Smooth muscle cell of the brain vasculature (primary cell): Measurements from ENCODE around the gene TXNL4A.
"Not testable (repeated sequence)": the region's sequence is repeated elsewhere in the genome, so short reads cannot be mapped to it uniquely, and the experiment has no call there.

Source experiments
- DNase-seq: peaks from one replicate; pipeline ENCODE4 v3.0.0-alpha.2; 2012; ENCODE audit warnings: low read depth, low spot score

TXNL4A gene

DNA sequence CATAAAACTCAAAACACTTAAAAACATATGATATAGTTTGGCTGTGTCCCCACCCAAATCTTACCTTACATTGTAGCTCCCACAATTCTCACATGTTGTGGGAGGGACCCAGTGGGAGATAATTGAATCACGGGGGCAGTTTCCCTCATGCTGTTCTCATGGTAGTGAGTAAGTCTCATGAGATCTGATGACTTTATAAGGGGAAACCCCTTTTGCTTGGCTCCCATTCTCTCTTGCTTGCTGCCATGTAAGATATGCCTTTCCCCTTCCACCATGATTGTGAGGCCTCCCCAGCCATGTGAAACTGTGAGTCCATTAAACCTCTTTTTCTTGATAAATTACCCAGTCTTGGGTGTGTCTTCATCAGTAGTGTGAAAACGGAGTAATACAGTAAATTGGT, 11.3 kb upstream of the TXNL4A start:
- DNase-seq: not testable (repeated sequence)

DNA sequence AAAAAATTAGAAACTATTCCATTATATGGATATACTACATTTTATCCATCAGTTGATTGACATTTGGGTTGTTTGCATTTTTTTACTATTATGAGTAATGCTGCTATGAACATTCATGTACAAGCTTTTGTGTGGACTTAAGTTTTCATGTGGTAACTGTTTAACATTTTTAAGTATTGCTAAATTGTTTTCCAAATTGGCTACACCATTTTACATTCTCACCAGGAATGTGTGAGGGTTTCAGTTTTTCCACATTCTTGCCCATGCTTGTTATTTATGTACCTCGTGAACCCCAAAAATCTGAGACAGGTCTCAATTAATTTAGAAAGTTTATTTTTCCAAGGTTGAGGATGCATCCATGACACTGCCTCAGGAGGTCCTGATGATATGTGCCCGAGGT, 3.1 kb upstream of the TXNL4A start:
- DNase-seq: no peak

DNA sequence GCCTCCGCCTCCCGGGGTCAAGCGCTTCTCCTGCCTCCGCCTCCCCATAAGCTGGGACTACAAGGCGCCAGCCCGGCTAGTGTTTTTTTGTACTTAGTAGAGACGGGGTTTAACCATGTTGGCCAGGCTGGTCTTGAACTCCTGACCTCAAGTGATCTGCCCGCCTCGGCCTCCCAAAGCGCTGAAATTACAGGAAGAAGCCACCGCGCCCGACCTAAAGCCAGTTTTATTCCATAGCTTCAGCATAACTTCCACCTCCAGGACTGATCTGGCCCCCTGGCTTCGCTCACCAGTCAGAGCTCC, 783 bp upstream of the TXNL4A start:
- DNase-seq: no peak

DNA sequence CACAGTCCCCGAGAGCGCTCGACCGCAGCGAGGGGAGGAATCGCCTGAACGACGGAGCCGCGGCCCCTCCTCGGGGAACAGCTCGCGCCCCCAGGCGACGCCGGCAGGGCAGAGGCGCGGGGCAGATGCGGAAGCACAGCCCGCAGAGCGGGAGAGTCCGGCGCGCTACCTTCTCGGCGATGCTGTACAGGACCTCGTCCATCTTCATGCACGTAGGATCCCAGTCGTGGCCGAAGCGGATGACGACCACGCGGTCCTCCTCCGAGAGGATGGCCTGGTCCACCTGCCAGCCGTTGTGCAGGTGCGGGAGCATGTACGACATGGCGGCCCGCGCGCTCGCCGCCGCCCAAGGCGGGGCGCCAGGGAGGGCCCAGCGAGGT, 302 bp downstream of the TXNL4A start:
- no peak for DNase-seq

DNA sequence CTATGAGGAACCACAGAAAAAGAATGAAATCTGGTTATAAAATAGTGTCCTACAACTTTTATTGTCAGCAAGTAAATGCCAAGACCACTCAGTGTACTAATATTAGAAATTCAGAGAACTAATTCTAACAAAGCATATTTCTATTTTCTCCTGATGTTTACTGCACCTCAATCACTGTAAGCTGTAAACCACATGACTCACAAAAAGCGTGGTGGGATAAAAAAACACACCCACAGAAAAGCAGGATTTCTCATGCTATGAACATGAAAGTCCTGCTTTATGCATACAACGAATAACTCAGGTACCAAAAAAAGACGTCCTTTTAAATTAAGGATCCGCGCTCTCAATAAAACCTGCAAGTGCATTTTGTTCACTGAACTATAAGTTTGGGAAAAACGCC, 797 bp downstream of the TXNL4A start:
- no peak for DNase-seq

DNA sequence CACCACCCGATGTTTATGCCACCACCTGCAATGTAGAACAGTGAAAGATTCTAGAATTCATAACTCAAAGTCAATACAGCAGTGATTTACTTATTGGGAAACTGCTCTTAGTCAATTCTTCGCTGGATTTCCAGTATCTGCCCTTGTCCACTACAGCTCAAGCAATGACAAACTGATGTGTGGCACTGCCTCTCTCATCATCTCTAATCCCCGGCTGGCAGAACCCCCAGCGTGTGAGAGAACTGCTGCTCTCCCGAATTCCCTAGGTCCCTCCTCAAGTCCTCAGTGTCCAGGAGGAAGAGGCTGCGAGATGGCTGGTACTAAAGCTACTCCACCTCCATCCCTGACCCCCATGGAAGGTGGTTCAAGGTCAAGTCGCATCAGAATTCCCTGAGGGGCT, 1.6 kb downstream of the TXNL4A start:
- DNase-seq: no peak

DNA sequence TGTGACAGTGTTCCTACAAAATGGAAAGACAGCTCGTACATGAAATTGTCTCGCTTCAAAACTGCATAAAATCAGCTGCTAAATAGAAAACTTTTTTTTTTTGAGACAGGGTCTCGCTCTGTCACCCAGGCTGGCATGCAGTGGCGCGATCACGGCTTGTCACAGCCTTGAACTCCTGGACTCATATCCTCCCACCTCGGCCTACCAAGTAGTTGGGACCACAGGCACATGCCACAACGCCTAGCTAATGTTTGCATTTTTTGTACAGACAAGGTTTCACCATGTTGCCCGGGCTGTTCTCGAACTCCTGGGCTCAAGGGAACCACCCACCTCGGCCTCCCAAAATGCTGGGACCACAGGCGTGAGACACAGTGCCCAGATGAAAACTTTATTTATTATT, 3.2 kb downstream of the TXNL4A start:
- no peak for DNase-seq

DNA sequence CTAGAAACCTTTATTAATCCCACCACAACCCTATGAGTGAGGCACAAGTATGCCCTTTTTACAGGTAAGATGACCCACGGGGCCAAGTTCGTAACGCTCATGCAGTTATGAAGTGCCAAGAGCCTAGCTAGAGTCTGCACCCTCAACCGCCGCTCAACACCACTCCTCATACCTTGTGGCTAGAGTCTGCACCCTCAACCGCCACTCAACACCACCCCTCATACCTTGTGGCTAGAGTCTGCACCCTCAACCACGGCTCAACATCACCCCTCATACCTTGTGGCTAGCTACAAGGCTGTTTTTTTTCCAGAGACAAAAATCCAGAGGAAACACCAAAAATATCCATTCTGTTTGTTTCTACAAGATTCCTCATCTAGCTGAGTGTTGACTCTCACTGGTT, 4.6 kb downstream of the TXNL4A start:
- no peak for DNase-seq

DNA sequence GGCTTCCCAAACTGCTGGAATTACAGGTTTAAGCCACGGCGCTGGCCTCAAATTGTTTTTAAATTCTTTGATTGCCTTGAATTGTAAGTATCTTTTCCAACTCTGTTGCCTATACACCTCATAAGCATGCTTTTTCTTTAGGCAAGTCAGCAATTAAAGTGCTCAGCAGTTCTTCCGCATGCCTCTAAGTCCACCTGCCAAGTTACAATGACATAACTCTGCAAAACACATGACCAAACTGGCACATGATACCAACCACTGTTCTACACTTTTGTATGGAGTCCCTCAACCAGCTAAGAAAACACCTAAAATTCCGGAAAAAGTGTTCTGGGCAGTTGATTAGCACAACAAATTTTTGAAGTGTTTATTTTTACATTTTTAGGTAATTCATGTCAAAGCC, 5.1 kb downstream of the TXNL4A start:
- DNase-seq: no peak

DNA sequence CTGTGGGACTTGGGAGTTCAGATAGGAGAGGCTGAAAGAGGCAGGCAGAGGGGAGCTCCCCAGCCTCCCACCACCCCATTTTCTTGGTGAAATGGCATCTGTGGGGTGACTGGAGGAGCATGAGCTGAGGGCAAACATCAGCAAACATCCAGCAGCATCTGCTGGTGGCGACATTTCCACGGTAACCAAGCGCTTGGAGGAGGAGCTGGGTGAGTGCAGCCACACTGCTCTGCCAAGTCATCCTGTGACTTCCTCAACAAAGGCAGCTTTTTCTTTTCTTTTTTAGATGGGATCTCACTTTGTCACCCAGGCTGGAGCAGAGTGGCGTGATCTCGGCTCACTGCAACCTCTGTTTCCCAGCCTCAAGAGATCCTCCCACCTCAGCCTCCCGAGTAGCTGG, 5.6 kb downstream of the TXNL4A start:
- DNase-seq: no peak

DNA sequence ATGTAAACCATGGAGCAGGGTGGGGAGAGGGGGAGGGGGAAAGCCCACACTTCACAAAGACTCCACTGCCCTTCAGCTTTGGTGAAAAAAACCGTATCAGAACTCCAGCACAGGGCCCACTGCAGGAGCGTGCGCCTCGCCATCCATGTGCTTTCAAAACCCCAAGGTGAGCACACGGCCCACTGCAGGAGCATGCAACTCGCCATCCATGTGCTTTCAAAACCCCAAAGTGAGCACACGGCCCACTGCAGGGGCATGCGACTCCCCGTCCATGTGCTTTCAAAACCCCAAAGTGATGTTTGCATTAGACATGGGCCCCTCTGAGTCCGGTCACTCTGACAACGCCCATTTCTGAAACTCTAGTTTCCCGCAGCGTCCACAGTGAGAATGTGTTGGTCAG, 7.8 kb downstream of the TXNL4A start:
- no peak for DNase-seq

DNA sequence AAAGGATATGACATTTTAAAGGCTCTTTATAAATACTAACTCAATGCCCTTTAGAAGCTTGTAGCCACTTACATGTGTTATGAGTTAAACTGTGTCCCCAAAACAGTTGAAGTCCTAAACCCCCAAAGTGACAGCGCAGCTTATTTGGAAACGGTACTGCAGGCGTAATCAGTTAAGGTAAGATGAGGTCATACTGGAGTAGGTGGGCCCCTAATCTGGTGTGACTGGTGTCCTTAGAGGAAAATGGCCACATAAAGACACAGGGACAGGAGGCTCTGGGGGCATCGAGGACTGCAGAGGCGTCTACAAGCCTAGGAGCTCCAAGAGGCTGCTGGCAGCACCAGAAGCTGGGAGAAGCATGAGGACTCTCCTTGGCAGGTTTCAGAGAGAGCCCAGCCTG, 8.5 kb downstream of the TXNL4A start:
- no peak for DNase-seq

DNA sequence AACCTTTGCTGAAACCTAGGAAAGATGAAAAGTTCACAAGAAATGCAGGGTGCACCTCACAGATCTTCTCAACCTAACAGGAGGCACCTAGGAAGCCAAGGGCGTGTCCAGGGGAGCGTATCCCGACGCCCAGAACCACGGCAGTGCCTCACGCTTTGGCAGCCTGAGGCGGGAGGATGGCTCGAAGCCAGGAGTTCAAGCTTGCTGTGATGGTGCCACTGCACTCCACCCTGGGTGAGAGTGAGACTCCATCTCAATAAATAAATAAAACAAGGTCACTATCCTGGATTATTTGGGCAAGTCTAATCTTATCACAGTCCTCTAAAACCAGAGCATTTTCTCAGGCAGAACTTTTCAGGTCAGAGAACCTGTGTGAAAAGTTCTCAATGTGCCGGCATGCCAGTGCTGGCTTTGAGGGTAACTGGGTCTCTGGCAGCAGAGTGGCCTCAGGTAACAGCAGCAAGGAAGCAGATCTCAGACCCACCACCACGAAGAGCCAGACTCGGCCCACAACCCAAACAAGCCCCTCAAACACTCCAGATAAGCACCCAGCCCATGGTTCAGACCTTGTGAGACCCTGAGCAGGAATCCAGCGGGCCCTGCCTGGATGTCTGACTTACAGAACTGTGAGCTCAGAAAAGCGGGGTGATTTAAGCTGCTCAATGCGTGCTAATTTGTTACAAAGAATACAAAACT, 12.2 kb downstream of the TXNL4A start:
- DNase-seq: no peak

DNA sequence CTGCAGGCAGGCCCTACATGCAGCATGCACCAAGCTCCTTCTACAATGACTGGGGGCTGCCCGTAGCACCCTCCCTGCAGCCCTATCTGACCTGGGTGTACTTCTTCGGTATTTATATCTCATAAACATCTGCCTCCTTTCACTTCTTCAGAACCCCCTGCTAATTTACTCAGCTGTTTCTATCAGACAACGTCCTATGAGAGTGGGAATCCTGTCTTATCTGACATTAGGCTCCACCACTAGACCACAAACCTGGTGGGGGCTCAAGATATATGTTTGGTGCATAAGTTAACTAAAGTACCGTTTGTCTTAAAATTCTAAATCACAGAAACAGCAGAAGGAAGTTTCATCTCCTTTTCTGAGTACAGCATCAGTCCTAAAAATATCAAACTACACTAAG, 13.3 kb downstream of the TXNL4A start:
- no peak for DNase-seq

DNA sequence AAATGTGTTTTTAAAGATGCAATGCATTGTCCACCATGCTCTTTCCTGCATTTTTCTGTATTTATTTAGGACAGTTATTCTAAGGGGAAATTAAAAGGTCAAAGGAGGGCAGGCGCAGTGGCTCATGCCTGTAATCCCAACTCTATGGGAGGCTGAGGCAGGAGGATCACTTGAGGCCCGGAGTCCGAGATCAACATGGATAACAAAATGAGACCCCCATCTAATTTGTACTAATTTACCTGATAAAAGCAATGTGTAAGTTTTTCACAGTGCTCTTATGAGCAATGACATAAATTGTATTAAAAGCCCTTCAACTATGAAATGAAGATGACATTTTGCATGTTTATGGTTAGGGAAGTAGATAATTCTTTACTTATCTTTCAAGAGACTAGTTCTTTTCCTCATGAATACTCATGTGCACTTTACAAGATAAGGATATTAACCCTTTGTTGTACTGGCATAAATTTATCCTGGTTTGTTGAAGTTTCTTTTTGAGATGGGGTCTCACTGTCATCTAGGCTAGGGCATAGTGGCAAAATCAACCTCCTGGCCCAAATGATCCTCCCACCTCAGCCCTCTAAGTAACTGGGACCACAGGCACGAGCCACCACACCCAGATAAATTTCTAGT, 14.2 kb downstream of the TXNL4A start:
- no peak for DNase-seq

DNA sequence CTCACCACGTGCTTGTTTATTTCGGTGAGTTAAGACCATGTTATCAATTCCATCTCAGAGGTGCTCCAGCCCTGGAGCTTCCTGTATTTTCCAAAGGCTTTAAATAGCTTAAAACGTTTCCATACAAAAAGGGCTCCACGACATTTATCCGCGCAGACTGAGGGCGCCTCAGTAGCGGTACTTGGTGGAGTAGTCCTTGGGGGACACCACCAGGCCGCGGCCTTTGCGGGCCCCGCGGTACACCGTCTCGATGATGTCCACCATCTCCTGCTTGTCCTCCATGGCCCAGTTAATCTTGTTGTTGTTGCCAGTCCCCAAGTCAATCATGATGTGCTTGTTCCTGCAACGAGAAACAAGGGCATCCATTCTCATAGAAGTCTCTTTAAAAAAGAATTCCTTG, 14.8 kb downstream of the TXNL4A start:
- no peak for DNase-seq

DNA sequence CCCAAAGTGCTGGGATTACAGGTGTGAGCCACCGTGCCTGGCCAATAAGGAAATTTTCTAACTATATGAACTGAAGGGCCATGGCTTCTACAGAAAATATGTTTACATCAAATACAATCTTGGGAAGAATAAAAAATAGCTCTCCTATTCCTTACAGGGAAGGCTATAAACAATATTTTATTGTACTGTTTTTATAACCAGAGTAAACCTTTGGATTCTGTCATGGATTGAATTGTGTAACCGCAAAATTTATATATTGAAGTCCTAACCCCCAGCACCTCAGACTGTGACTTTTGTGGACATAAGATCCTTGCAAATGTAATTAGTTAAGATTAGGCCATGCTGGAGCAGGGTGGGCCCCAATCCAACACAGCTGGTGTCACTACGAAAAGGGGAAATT, 15.6 kb downstream of the TXNL4A start:
- DNase-seq: no peak

DNA sequence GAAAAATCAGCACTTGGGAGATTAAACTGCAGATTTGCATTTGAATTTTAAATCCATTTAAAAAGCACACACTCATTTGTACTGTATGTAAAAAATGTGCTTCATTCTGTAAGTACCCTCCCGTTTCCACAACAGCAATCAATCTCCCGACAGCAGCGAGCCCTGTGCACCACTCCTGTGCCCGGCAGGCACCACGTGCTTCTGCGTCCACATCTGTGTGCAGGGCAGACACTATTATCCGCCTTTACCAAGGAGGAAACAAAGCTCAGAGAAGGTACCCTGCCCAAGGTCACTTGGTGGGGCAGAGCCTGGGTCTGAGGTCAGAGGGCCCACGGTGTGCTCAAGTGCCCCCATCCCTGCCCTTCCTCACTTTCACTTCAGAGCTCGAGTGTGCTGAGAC, 16.4 kb downstream of the TXNL4A start:
- no peak for DNase-seq

DNA sequence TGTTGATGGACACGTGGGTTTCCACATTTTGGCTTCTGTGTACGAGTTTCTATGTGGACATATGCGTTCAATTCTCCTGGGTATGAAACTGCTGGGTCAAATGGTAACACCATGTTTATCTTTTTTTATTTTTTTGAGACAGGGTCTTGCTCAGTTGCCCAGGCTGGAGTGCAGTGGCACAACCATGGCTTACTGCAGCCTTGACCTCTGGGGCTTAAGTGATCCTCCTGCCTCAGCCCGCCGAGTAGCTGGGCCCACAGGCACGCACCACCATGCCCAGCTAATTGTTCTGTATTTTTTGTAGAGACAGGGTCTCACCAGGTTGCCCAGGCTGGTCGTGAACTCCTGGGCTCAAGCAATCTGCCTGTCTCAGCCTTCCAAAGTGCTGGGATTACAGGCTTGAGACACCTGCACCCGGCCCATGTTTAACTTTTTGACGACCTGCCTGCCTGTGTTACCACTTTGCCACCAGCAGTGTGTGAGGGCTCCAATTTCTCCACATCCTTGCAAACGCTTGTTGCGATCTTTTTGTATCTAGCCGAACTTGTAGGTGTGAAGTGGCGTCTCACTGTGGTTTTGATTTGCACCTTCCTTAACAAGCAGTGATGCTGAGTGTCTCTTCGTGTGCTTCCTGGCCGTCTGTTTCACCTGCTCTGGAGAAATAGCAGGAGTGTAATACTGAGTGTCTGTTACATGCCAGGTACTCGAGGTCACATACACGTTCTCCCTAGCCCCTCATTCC, 17.0 kb downstream of the TXNL4A start:
- DNase-seq: no peak

DNA sequence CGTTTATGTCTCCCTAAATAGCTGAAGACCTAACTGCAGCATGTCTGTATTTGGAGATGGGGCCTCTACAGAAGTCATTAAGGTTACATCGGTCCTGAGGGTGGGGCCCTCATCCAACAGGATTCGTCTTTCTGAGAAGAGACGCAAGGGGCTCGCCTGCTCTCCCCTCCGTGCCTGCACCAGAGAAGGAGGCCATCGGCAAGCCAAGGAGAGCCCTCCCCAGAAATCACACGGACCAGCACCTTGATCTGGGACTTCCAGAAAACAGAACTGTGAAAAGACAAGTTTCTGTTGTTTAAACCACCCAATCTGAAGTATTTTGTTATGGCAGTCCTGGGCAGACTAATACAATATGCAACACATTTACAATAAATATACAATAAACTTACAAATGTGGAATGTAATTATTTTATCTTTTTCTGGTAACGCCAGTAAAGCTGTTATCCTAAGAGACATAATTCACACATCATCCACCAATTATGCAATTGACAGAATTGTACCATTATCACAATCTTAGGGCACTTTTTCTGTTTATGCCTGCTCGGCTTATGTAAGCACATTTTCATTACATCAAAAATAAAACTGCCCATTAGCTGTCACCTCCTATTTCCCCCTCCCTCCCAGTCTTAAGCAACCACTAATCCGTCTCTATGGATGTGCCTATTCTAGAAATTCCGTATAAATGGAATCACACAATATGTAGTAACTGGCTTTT, 17.8 kb downstream of the TXNL4A start:
- no peak for DNase-seq

DNA sequence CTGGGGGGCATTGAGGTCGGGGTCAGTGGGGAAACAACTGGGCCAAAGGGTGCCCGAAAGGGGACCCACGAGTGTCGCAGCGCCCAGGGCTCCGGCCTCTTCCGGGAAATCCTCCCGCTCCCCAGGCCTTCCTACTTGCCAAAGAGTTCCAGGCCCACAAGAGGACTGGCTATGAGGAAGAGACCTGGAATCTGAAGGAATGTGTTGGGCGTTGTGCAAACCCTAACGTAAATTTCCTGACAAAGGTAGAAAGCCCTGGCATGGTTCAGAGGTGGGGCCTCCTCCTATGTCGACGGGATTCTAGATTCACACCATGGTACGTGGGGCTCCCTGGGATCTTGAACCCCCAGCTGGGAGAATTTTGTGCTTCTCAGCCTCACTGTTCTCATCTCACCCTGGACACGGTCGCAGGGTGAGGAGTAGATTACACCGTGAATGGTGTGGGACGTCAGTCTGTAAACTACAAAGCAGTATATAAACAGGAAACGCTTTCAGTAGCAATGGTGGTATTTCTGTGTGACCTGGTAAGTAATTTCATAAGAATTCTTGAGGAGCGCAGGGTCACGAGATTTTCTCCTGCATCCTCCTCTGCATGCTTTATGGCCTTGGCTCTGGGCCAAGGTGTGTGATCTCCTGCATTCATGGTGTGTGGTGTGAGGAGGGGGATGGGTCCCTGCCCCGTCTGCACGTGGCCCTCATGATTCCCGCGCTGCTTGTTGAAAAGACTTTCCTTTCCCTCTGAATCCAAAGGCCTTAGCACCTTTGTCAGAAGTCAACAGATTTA, 23.1 kb downstream of the TXNL4A start:
- DNase-seq: no peak
